H1 (cell line): Measurements from ENCODE around the gene ADAMTS14. TPM values are rescaled to one million over a fixed set of nuclear protein-coding genes. Genes with fewer than 3 reads are reported as not detected.

Experiments used
- EP300 ChIP-seq, 2 experiments: IDR thresholded peaks; 1 replicate in 1 of 2; 2 replicates in 1 of 2; pipeline ENCODE4 v1.6.1; 2011 to 2012; ENCODE audit warnings: low read depth in 2 of 2, low read length in 2 of 2, mild to moderate bottlenecking in 2 of 2, borderline replicate concordance in 1 of 2, inconsistent platforms in 1 of 2, moderate library complexity in 1 of 2
- polyA plus RNA-seq, 7 experiments: library from polyadenylated mRNA; depleted of rRNA in 3 of 7; stranded (reverse) in 5 of 7; unstranded in 2 of 7; fragments of >200 nt in 5 of 7; fragments of 200-250 nt in 2 of 7; gene quantifications; 1 replicate in 5 of 7; 2 replicates in 1 of 7; 4 replicates in 1 of 7; pipeline versions ENCODE4 v1.2.1 to v1.2.3, GENCODE V29; 2011 to 2013; ENCODE audit warnings: missing spikeins in 2 of 7, mixed read lengths in 2 of 7
- total RNA-seq: library from RNA; stranded (reverse); fragmentation: NEBNext Ultra II Directional; extraction: Animal tissue kit (Norgen Biotek cat#: 25700); gene quantifications from 2 replicates; pipeline ENCODE4 v1.2.1, GENCODE V29; 2021

Gene ADAMTS14
- total and polyA plus RNA-seq, 2 of the 8 experiments (the other 6 are each of a cell fraction or from before 2014, with no cell fraction given): 2.0 to 2.3 TPM

DNA sequence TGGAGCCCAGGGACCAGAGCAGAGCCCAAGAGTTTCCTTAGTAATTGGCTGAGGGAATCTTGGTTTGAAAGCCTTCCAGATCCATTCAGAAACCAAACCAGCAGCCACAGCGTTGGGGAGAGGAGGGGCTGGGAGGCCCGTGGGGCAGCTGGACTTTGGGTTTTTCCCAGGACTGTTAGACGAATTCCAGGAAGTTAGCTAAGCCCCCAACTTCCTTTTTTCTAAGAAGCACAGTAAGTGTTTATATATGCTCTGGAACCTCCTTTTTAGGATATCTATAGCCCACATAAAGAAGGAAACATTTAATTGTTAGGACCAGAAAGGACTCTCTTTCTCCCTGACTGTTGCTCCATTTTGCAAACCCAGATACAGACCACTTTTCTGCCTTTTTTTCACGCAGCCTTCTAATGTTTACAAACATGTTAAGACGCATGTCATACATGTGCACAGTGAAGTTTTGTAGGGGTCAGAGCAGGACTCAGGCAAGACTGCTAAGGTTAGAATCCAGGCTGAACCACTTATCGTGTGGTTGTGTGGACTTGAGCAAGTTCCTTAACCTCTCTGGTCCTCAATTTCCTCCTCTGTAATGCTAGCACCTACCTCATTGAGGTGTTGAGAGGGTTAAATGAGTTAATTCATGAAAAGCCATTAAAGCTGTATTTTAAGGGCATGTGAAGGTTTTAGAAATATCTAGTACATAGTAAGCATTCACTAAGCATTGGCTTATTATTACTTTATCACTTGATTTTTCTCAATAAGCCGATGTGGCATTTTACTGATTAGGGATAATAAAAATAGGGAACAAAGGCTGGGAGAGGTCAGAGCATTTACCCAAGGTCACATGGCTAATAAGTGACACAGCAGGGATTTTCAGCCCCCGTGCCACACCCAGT lies 70.5 kb downstream of the ADAMTS14 start (continued):
- TF ChIP-seq EP300 (IDR thresholded peaks at IDR 0.05; ENCODE audit: borderline replicate concordance in 1 of 2, low read depth in 2 of 2, low read length in 2 of 2): no peak
